ENCODE data around the gene RREB1.
A peak's percentile ranks its signal among the peaks of the same experiment; 100 is the strongest.

Gene RREB1

DNA sequence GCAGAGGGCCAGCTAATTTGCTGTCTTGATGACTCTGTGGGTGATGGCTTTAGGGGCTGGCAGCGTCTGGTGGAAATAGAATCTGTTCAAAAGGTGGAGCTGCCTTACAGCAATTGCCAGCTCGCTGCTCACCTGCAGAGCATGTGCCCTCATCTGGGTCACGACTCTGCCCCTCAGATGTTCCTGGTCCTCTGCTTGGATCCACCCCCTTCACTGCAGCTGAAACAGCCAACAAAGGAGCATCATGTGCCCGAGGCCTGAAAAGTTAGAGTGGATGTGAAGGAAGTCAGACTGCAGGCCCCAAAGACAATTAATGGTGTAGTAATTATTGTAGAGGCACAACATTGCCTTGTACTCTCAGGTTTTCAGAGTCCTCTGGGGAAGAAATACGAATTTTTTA is 19.9 kb downstream of the RREB1 start:
- no peak for DNase-seq

- no peak for DNase-seq
Observed at GRCh38 chr6:7129360-7129759, 21.6 kb downstream of the RREB1 start.

GRCh38 chr6:7129784-7130569 is 22.2 kb downstream of the RREB1 start:
- peak; percentile 72 for DNase-seq

DNA sequence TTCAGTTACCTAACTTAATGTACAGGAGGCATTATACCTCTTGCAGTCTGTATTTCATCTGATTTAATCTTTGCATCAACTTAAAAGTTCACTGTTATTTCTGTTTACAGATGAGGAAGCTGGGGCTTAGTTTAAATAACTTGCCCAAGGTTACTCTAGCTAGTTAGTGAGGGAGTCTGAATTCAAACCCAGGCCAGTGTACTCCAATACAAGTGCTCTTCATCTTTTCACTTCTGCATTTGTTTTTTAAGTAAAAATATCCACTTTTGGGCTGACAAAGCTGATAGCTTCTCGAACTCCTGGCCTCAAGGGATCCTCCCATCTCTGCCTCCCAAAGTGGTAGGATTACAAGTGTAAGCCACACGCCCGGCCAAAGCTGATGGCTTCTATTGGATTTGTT is 23.6 kb downstream of the RREB1 start:
- DNase-seq: no peak

- DNase-seq: no peak
Observed at GRCh38 chr6:7132398-7133035, 24.8 kb downstream of the RREB1 start.

- no peak for DNase-seq
Observed at GRCh38 chr6:7134999-7135745, 27.4 kb downstream of the RREB1 start.

DNA sequence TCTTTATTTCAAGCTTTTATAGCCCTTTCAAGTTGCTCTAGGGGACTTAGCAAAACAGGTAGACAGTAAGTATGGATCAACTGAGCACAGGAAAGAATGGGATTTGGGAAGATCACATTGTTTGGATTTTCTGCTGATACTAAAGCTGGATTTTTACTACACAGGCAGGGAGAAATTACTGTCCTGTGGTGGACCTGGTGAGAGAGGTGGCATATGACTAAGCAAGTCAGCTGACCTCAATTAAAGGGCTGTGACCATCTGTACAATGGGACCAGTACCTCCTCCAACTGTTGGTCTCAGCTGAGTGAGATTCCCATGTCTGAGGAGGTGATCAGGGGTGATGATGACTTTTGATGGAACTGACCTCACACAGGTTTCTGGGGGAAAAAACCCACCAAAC is 28.0 kb downstream of the RREB1 start:
- DNase-seq: no peak

- no peak for DNase-seq
Observed at GRCh38 chr6:7136859-7137334, 29.1 kb downstream of the RREB1 start.

- peak; percentile 76 for DNase-seq
Observed at GRCh38 chr6:7137335-7138045, 29.7 kb downstream of the RREB1 start.

GRCh38 chr6:7138046-7138531 is 30.3 kb downstream of the RREB1 start:
- DNase-seq: no peak

- DNase-seq: no peak
Observed at GRCh38 chr6:7138921-7139358, 31.2 kb downstream of the RREB1 start.

GRCh38 chr6:7139835-7140470 is 32.2 kb downstream of the RREB1 start:
- no peak for DNase-seq

DNA sequence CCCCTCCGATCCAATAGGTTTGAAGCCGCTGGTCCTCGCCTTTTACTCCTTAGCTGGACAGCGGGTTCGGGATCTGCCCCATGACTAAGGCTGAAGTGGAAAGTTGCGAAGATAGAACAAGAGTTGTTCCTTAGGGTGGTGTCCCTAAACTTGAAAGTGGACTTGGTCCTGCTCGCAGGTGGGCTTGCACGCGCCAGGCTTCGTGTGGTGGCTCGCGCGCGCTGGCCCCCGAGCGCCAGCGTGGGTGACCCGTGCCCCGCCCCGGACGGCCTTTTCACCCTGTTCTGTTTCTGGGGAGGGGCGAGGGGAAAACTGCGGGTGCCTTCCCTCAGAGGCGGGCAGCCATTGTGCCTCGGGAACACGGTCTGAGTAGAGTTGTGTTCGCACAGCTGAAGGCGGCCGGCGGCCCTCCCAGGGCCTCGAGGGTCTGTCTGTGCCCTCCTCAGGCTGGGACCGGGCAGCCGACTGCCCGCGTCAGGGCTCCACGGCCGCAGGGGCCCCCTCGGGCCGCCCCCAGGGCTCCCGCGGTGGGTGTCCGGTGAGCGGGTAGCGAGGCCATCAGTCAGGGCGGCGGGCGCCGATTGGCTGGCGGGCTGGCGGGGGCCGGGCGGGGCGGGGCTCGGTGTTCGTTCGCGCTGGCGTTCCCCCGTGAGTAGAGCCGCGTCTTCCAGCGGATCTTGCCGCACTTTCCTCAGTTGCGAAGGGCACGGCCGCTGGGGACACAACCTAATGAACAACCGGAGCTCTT is 33.0 kb downstream of the RREB1 start:
- peak; percentile 81 for DNase-seq

DNA sequence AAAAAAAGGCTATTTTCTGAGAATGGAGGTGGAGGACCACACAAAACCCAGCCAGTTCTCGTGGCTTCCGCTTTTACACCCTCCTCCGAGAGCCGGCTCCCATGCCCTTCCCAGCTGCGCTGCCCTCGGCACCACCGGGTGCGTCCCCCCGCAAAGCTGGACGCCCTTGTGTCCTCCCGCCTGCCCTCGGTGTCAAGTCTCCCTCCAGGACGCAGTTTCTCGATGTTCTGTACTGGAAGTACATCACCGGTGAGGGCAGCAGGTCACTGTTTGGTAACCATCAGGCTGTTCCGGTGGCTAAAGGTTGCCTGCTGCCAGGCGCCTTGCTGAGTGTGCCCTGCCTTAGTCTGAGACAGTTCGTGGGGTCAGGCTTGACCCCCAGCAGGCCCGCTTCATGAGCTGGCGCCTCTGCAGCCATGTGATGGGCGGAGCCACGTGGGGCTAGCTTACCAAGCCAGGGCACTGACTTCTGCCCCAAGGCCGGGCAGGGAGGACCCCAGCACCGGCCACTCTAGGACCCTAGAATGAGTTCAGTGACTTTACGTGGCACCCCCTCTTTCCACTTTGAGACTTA is 34.6 kb downstream of the RREB1 start:
- DNase-seq: no peak

GRCh38 chr6:7142918-7143475 is 35.2 kb downstream of the RREB1 start:
- DNase-seq: no peak

DNA sequence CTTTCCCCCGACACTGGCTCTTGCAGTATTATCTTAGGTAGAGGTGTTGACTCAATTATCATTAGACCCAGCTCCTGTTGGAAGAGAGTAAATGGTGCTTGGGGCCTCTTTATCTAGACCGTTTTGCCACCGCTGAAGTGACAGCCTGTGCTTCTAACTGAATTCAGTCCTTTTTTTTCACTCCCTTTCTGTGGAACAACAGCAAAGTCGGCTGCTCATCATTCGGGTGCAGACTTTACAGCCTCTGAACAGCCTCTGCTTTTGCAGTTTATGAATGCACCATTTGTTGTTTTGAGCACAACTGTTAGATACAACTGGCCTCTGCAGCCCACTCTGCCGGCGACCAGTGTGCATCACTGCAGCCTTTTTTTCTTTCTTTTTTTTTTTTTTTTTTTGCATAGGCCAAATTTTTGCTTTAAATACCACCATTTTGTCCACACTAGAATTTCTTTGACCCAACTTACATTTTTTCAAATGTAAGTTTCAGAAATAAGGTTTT is 35.8 kb downstream of the RREB1 start:
- no peak for DNase-seq

GRCh38 chr6:7144872-7145584 is 37.3 kb downstream of the RREB1 start:
- DNase-seq: no peak

DNA sequence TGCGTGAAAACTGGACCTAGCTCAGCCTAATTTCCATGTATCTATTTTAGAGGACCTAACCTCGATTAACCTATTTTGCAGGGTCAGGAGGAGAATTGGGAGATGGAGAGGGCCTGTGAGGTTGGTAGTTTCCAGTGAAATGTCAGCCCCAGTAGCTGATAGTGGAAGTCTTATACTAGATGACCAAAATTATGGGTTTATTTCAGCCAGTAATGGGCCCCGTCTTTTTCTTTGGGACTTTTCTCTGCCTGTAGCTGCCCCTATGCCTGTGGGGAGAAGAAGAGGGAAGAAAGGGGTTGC is 37.8 kb downstream of the RREB1 start:
- no peak for DNase-seq

GRCh38 chr6:7145885-7146828 is 38.4 kb downstream of the RREB1 start:
- peak; percentile 82 for DNase-seq
